GM12872 (cell line): ENCODE measurements around the gene HPD.

Source experiments
- TF ChIP-seq, protein P1 (sequence below): IDR thresholded peaks from 3 replicates; pipeline ENCODE4 v1.5.1; 2011; ENCODE audit warnings: low read depth, mild to moderate bottlenecking, low read length, moderate library complexity; ENCODE audit not compliant: insufficient read depth

The HPD gene

GRCh38 chr12:121858662-121859572 is at the start of gene HPD:
TSS of gene HPD (minus strand) at chr12:121858859. CDS start at chr12:121858823, 36 bp downstream.
- TF ChIP-seq, protein P1, sequence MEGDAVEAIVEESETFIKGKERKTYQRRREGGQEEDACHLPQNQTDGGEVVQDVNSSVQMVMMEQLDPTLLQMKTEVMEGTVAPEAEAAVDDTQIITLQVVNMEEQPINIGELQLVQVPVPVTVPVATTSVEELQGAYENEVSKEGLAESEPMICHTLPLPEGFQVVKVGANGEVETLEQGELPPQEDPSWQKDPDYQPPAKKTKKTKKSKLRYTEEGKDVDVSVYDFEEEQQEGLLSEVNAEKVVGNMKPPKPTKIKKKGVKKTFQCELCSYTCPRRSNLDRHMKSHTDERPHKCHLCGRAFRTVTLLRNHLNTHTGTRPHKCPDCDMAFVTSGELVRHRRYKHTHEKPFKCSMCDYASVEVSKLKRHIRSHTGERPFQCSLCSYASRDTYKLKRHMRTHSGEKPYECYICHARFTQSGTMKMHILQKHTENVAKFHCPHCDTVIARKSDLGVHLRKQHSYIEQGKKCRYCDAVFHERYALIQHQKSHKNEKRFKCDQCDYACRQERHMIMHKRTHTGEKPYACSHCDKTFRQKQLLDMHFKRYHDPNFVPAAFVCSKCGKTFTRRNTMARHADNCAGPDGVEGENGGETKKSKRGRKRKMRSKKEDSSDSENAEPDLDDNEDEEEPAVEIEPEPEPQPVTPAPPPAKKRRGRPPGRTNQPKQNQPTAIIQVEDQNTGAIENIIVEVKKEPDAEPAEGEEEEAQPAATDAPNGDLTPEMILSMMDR, result no peak

GRCh38 chr12:121905746-121906145 is 47.1 kb upstream of the HPD start:
- TF ChIP-seq, protein P1, result no peak

DNA sequence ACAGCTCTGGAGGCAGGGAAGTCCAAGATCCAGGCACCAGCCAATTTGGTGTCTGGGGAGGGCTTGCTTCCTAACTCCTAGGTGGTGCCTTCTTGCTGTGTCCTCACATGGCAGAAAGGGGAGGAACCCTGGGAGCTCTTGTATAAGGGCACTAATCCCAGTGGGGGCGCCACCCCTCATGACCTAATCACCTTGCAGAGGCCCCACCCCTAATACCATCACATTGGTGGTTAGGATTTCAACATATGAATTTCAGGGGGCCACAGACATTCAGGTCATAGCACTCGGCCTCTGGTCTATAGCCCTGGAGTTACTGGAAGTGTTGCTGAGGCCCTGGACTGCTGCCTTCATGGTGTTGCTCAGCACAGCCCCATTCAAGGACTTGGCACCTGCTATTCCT is 44.5 kb upstream of the HPD start:
- TF ChIP-seq, protein P1, result no peak

DNA sequence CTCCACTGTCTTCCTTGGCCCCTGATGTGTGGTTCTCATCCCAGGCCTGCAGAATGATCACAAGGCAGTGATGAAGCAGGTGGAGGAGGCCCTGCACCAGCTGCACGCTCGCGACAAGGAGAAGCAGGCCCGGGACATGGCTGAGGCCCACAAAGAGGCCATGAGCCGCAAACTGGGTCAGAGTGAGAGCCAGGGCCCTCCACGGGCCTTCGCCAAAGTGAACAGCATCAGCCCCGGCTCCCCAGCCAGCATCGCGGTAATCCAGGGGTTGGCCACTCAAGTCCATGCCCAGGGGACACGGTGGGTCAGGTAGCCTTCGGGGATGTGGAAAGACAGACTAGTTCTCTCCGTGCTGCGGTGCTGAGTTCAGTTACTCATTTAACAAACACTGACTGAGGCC is 40.9 kb upstream of the HPD start:
- TF ChIP-seq, protein P1, result no peak

GRCh38 chr12:121898287-121898686 is 39.6 kb upstream of the HPD start:
- TF ChIP-seq, protein P1, result no peak

- TF ChIP-seq, protein P1, result peak; percentile 33; the same call in 1 of the 3 replicates
Observed at GRCh38 chr12:121894633-121895032, 36.0 kb upstream of the HPD start.

DNA sequence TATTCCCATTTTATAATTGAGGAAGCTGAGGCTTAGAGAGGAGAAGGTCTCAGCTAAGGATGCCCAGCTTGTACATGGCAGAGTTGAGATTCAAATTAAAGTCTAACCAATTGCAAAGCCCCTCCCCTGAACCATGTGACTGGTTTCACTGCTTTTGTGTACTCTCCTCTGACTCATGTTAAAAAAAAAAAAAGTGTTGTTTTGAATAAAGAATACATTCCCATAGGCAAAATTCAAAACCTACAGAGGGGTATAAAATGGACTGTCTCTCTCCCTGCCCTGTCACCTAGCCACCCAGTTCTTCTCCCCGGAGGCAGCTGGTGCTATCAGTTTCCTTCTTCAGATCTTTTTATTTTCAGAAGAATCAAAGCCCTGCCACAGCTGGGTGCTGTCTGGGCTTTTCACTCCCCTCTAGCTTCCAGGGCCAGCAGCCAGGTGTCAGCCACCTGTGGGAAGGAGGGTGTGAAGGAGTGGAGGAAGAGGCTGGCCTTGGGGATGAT is 35.4 kb upstream of the HPD start:
- TF ChIP-seq, protein P1, result no peak
